A673 (cell line): ENCODE results near the gene IFNAR1.

Experiments used
- EZH2 ChIP-seq: fragments of 200-600 bp; sonication (generic); IDR thresholded peaks from 2 replicates; pipeline ENCODE4 v1.6.1; 2017; ENCODE audit warnings: borderline replicate concordance, low read depth, mild to moderate bottlenecking, mixed read lengths, antibody characterized with exemption, low read length; ENCODE audit not compliant: poor library complexity, severe bottlenecking
- TF ChIP-seq, protein P1 (sequence below): fragments of 300-800, 200-600 bp; sonication (generic); conservative IDR thresholded peaks from 2 replicates; pipeline ENCODE4 v1.5.1; 2017; ENCODE audit warnings: low read depth, mild to moderate bottlenecking, antibody characterized with exemption, low read length, moderate library complexity, mixed read lengths

GRCh38 chr21:33359446-33359845 lies 34.7 kb downstream of the IFNAR1 start:
- TF ChIP-seq, protein P1, sequence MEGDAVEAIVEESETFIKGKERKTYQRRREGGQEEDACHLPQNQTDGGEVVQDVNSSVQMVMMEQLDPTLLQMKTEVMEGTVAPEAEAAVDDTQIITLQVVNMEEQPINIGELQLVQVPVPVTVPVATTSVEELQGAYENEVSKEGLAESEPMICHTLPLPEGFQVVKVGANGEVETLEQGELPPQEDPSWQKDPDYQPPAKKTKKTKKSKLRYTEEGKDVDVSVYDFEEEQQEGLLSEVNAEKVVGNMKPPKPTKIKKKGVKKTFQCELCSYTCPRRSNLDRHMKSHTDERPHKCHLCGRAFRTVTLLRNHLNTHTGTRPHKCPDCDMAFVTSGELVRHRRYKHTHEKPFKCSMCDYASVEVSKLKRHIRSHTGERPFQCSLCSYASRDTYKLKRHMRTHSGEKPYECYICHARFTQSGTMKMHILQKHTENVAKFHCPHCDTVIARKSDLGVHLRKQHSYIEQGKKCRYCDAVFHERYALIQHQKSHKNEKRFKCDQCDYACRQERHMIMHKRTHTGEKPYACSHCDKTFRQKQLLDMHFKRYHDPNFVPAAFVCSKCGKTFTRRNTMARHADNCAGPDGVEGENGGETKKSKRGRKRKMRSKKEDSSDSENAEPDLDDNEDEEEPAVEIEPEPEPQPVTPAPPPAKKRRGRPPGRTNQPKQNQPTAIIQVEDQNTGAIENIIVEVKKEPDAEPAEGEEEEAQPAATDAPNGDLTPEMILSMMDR: no peak
- TF ChIP-seq EZH2: no peak
